ENCODE data around the gene ZIC5.

ZIC5 gene

DNA sequence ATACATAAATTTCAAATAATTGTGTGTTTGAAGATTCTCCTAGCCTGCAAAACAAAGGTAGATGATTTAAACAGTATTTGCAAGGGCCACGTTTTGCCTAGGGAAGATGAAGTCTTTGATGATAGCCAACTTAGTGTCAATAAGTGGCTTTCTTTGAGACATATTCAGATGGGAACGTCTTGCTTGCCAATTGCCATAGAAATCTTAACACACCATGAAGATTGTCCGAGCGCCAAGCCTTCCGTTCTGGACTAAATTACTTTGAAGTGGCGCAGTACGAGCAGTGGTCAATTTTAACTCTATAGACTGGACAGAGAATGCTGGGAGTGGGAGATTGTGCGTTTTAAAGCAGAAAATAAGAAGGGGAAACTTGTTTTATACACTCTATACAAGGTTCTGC, 9.9 kb downstream of the ZIC5 start:
- in situ Hi-C loops (cut with HindIII; ENCODE audit: low sequenced_read_pairs): no loop called here

GRCh38 chr13:99960663-99961311, 10.8 kb downstream of the ZIC5 start:
- no peak for DNase-seq (ENCODE audit: low read depth, low spot score)
- H3K4me3 ChIP-seq (ENCODE audit: low read depth, low read length): no peak overlapping the region
- TF ChIP-seq, protein P1, sequence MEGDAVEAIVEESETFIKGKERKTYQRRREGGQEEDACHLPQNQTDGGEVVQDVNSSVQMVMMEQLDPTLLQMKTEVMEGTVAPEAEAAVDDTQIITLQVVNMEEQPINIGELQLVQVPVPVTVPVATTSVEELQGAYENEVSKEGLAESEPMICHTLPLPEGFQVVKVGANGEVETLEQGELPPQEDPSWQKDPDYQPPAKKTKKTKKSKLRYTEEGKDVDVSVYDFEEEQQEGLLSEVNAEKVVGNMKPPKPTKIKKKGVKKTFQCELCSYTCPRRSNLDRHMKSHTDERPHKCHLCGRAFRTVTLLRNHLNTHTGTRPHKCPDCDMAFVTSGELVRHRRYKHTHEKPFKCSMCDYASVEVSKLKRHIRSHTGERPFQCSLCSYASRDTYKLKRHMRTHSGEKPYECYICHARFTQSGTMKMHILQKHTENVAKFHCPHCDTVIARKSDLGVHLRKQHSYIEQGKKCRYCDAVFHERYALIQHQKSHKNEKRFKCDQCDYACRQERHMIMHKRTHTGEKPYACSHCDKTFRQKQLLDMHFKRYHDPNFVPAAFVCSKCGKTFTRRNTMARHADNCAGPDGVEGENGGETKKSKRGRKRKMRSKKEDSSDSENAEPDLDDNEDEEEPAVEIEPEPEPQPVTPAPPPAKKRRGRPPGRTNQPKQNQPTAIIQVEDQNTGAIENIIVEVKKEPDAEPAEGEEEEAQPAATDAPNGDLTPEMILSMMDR (IDR thresholded peaks at IDR 0.05; ENCODE audit: low read depth, low read length): no peak
- in situ Hi-C loops (cut with HindIII; ENCODE audit: low sequenced_read_pairs): no loop called here

More for the DNA sequence above, 9.9 kb downstream of the ZIC5 start:
- TF ChIP-seq, protein P1 (IDR thresholded peaks at IDR 0.05; ENCODE audit: low read depth, low read length): no peak
- DNase-seq (ENCODE audit: low read depth, low spot score): no peak
- no peak overlapping the region for H3K4me3 ChIP-seq (ENCODE audit: low read depth, low read length)

GRCh38 chr13:99959540-99960230, 11.9 kb downstream of the ZIC5 start:
- DNase-seq (ENCODE audit: low read depth, low spot score): peak; percentile 58
- in situ Hi-C loops (cut with HindIII; ENCODE audit: low sequenced_read_pairs): no loop called here
- TF ChIP-seq, protein P1 (IDR thresholded peaks at IDR 0.05; ENCODE audit: low read depth, low read length): peak; percentile 45
- peak overlapping the region; percentile 48 for H3K4me3 ChIP-seq (ENCODE audit: low read depth, low read length)

DNA sequence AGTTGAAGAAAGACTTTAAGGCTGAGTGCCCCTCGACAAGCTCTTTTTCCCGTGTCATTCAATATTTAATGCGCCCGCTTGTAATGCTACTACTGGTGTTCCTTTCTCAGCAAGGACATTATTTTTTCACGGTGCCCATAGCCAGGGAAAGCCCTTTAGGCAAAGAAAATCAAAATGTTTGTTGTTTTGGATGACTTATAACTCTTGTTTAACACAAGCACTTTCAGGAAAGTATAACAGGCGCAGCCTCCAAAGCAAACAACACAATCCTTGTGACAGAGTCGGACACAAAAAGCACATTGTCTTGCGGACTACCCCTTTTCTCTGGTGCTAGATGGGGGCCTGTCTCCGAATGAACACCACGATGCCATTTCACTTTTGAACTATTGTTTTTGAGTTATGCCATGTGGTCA, 12.4 kb downstream of the ZIC5 start:
- no peak for DNase-seq (ENCODE audit: low read depth, low spot score)
- in situ Hi-C loops (cut with HindIII; ENCODE audit: low sequenced_read_pairs): no loop called here
- TF ChIP-seq, protein P1 (IDR thresholded peaks at IDR 0.05; ENCODE audit: low read depth, low read length): no peak
- no peak overlapping the region for H3K4me3 ChIP-seq (ENCODE audit: low read depth, low read length)

DNA sequence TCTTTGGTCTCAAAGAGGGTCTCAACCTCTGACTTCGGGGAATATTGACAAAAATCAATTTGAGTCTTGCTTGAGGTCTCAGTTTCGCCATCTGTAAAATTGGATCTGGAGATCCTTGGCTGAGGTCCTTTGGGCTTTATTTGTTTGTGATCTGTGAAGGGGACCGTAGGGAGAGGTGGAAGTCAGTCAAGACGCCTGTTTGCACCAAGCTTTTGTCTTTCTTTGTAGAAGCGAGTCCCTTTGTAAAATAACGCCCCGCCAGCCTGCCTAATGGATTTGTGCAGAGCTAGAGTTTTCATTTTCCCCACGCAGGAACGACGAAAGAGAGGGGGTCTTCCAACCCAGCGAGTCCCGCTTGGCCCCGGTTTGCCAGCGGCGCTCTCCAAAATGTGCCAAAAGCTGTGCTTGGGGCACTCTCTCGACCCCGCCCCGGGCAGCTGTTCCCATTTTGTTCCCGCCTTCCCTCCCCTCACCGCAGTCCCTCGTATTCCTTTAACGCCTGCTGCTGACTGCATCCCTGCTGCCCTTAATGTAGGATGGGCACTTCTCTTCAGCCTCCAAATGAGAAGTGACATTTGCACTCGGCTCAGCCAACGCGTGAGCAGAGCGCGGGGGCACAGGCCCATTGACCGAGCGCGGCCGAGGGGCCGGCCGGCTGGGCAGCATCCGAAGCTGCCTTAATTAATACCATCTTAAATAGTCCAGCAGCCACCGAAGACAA, 13.0 kb downstream of the ZIC5 start:
- in situ Hi-C loops (cut with HindIII; ENCODE audit: low sequenced_read_pairs): no loop called here
- TF ChIP-seq, protein P1 (IDR thresholded peaks at IDR 0.05; ENCODE audit: low read depth, low read length): no peak
- no peak for DNase-seq (ENCODE audit: low read depth, low spot score)
- no peak overlapping the region for H3K4me3 ChIP-seq (ENCODE audit: low read depth, low read length)

DNA sequence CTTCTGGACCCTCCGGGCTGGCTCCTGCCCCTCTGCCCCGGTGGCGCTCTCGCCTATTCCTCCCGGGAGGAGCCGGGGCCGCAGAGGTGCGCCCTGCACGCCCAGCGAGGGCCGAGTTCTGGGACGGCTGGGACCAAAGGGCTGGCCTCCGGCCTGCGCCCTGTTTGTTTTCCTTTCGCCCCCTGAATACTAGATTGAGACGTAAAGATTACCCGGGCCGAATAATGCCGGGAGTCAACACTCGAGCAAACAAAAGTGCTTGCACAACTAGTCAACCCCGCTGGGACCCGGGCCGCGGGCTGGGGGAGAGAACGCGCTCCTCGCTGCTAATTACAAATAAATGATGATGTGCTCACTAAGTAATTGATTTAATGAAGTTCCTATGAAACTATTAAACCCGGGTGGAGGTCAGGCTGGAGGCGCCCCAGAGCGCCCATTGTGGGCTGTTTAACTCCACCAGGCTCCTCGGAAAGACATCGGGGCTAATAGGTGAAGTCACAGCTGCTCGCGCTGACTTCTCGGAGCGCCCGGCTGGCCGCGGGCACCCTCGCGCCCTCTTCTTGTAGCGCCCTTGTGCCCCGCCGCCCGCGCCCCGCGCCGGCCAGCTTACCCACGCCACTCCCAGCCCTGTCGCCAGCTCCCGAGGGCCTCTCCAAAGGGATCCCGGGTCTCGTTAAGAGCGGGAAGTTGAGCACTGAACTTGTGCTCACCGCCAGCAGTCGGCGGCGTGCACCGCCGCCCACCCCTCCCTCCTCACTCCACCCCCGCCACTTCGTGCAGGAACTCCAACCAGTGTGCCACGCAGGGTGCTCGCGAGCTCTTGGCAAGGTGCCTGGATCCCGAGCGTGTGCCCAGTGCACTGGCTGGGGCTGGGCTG, 14.9 kb downstream of the ZIC5 start:
- DNase-seq (ENCODE audit: low read depth, low spot score): no peak
- in situ Hi-C loops (cut with HindIII; ENCODE audit: low sequenced_read_pairs): no loop called here
- TF ChIP-seq, protein P1 (IDR thresholded peaks at IDR 0.05; ENCODE audit: low read depth, low read length): no peak
- peak overlapping the region; percentile 26 for H3K4me3 ChIP-seq (ENCODE audit: low read depth, low read length)
